Measurements from ENCODE around the gene STAT5B. TPM values are rescaled to one million over a fixed set of nuclear protein-coding genes. Genes with fewer than 3 reads are reported as not detected.
A peak's percentile ranks its signal among the peaks of the same experiment; 100 is the strongest.
"Not testable (repeated sequence)": the region's sequence is repeated elsewhere in the genome, so short reads cannot be mapped to it uniquely, and the experiment has no call there.

Gene STAT5B
- polyA plus RNA-seq, 3 donors = 37.5 to 52.7 (median 49.5) TPM

GRCh38 chr17:42243493-42243982, 32.7 kb downstream of the STAT5B start:
- no peak for DNase-seq

GRCh38 chr17:42241871-42242270, 34.3 kb downstream of the STAT5B start:
- no peak for DNase-seq

- DNase-seq = not testable (repeated sequence)
Observed at GRCh38 chr17:42240863-42241262, 35.3 kb downstream of the STAT5B start.

GRCh38 chr17:42240201-42240600, 36.0 kb downstream of the STAT5B start:
- no peak for DNase-seq

GRCh38 chr17:42239576-42239975, 36.6 kb downstream of the STAT5B start:
- DNase-seq = not testable (repeated sequence)

GRCh38 chr17:42236760-42237159, 39.4 kb downstream of the STAT5B start:
- DNase-seq = no peak

- no peak for DNase-seq
Observed at GRCh38 chr17:42233994-42234393, 42.2 kb downstream of the STAT5B start.

GRCh38 chr17:42233156-42233555, 43.0 kb downstream of the STAT5B start:
- DNase-seq = no peak

GRCh38 chr17:42230225-42230624, 46.0 kb downstream of the STAT5B start:
- DNase-seq = no peak

GRCh38 chr17:42227849-42228700, 48.1 kb downstream of the STAT5B start:
- DNase-seq = no peak

GRCh38 chr17:42225646-42226045, 50.5 kb downstream of the STAT5B start:
- DNase-seq = no peak

GRCh38 chr17:42224651-42225050, 51.5 kb downstream of the STAT5B start:
- no peak for DNase-seq

- DNase-seq = peak; percentile 33
Observed at GRCh38 chr17:42221886-42222745, 54.1 kb downstream of the STAT5B start.

- DNase-seq = not testable (repeated sequence)
Observed at GRCh38 chr17:42219280-42219679, 56.9 kb downstream of the STAT5B start.

GRCh38 chr17:42214156-42214555, 62.0 kb downstream of the STAT5B start:
- DNase-seq = no peak

- DNase-seq = no peak
Observed at GRCh38 chr17:42212382-42212781, 63.8 kb downstream of the STAT5B start.

GRCh38 chr17:42211921-42212341, 64.3 kb downstream of the STAT5B start:
- DNase-seq = not testable (repeated sequence)

- no peak for DNase-seq
Observed at GRCh38 chr17:42210046-42210445, 66.1 kb downstream of the STAT5B start.

GRCh38 chr17:42206153-42206612, 70.0 kb downstream of the STAT5B start:
- DNase-seq = not testable (repeated sequence)

- no peak for DNase-seq
Observed at GRCh38 chr17:42203354-42203753, 72.8 kb downstream of the STAT5B start.

GRCh38 chr17:42202696-42203095, 73.5 kb downstream of the STAT5B start:
- DNase-seq = no peak

- no peak for DNase-seq
Observed at GRCh38 chr17:42202159-42202558, 74.0 kb downstream of the STAT5B start.

- no peak for DNase-seq
Observed at GRCh38 chr17:42201458-42201772, 74.8 kb downstream of the STAT5B start.
